ENCODE results near the gene PAK1.

GRCh38 chr11:77374108-77374507 lies 99.8 kb downstream of the PAK1 start:
- TF ChIP-seq FOXK2 (IDR thresholded peaks at IDR 0.05) (no peak), FOXA1 (IDR thresholded peaks at IDR 0.05) (no peak), BHLHE40 (IDR thresholded peaks at IDR 0.05; ENCODE audit: borderline replicate concordance) (no peak), SP1 (IDR thresholded peaks at IDR 0.05) (no peak), HDGF (IDR thresholded peaks at IDR 0.05; ENCODE audit: borderline replicate concordance) (no peak), SUZ12 (IDR thresholded peaks at IDR 0.05) (no peak), ZNF384 (IDR thresholded peaks at IDR 0.05) (no peak), CTBP1 (IDR thresholded peaks at IDR 0.05; ENCODE audit: borderline replicate concordance) (no peak)

Measured in HEK293T (cell line).